Body of pancreas (tissue), 4 donors: Measurements from ENCODE around the gene UMPS. TPM values are rescaled to one million over a fixed set of nuclear protein-coding genes. Genes with fewer than 3 reads are reported as not detected.
"Not testable (repeated sequence)": the region's sequence is repeated elsewhere in the genome, so short reads cannot be mapped to it uniquely, and the experiment has no call there.

Experiments used
- ATAC-seq: fragments of 150-250 bp; one replicate; pipeline ENCODE4 v1.9.1; 2016
- DNase-seq, 4 donors: peaks; one replicate each; pipeline ENCODE4 v3.0.0-alpha.2; 2019
- H3K27ac ChIP-seq, 4 donors: fragments of 200-600 bp; sonication (generic); 1 replicate in 3 of 4; 2 replicates in 1 of 4; pipeline versions ENCODE4 v1.5.1 to v1.6.1; 2016 to 2019; ENCODE audit warnings: mild to moderate bottlenecking in 1 of 4, mixed read lengths in 1 of 4, moderate library complexity in 1 of 4
- H3K27me3 ChIP-seq, 2 donors: fragments of 200-600 bp; sonication (generic); one replicate each; pipeline ENCODE4 v1.6.0; 2016; ENCODE audit warnings: mild to moderate bottlenecking in 1 of 2
- H3K36me3 ChIP-seq, 2 donors: fragments of 200-600 bp; sonication (generic); replicated peaks in 1 of 2; 2 replicates each; pipeline ENCODE4 v1.5.1; 2016; ENCODE audit warnings: low read depth in 2 of 2; ENCODE audit not compliant: insufficient read depth in 1 of 2
- H3K4me1 ChIP-seq: fragments of 200-600 bp; sonication (generic); one replicate; pipeline ENCODE4 v1.6.0; 2016
- H3K4me3 ChIP-seq, 2 donors: fragments of 200-600 bp; sonication (generic); 1 replicate in 1 of 2; 2 replicates in 1 of 2; pipeline ENCODE4 v1.5.1; 2016 to 2019
- H3K9me3 ChIP-seq, 3 donors: fragments of 200-600 bp; sonication (generic); 1 replicate in 2 of 3; 2 replicates in 1 of 3; pipeline ENCODE4 v1.5.1; 2016
- CTCF ChIP-seq, 7 experiments: fragments of 450-650 bp in 4 of 7; fragments of 200-600 bp in 3 of 7; sonication (generic) in 3 of 7; IDR thresholded peaks; one replicate each; pipeline ENCODE4 v1.5.1; 2016 to 2019; ENCODE audit warnings: antibody characterized with exemption in 7 of 7
- POLR2A ChIP-seq, 3 donors: fragments of 450-650 bp; IDR thresholded peaks; one replicate each; pipeline ENCODE4 v1.6.1; 2016; ENCODE audit warnings: antibody characterized with exemption in 3 of 3, mild to moderate bottlenecking in 2 of 3
- WGBS, 2 donors: methylation state at CpG; one replicate each; pipeline ENCODE4 v1.1.5; 2017; 5-methylcytosine and 5-hydroxymethylcytosine counted together
- intact Hi-C: fragments of 100-400 bp; cut with DNase I; formaldehyde crosslinking; loops from one replicate; pipeline ENCODE4 v1.15.1; 2023
- total RNA-seq, 2 donors: library from RNA; depleted of rRNA; stranded (reverse); fragments of >200 nt; gene quantifications; one replicate each; pipeline ENCODE4 v1.1.0, GENCODE V29; 2016

Gene UMPS
- total RNA-seq, 2 donors from 2014 or later = 6.5 to 12.5 TPM

GRCh38 chr3:124787476-124788195 lies 57.4 kb downstream of the UMPS start:
- WGBS, 2 donors = 76 to 83% methylated on average over 2 to 3 of the region's 3 CpGs
- no peak overlapping the region for H3K27ac ChIP-seq
- ATAC-seq (no peak), DNase-seq (no peak)
- H3K4me3 ChIP-seq = no peak overlapping the region
- H3K9me3 ChIP-seq = no peaks in the 10 kb centered on the region
- H3K27me3 ChIP-seq = no peaks in the 10 kb centered on the region
- H3K36me3 ChIP-seq = no peaks in the 10 kb centered on the region
- intact Hi-C loops = no loop called here
- TF ChIP-seq CTCF (IDR thresholded peaks at IDR 0.05) = no peak
- TF ChIP-seq POLR2A (IDR thresholded peaks at IDR 0.05) = no peak
- peaks cover 4% of the 10 kb centered on the region for H3K4me1 ChIP-seq

DNA sequence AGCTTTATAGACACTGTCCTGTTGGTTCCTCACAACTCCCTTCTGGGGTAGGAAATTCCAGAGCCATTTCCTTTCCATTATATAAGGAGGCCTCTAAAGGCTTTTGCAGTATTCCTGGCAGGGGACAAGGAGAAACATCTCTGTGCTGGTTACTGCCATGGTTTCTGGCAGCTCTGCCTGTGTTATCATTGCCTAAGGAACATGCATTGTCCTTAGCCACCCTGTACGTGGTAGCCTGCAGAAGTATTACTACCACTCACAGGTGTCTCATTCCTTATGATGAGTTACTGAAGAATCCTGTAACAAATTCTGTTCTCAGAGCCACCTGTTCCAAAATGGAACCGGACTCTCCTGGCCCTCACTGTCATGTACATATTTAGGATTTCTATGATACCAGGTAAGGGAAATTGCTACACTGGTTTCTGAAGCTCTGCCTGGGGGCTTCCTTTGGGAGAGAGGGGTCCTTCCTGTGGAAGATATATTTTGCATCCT lies 58.0 kb downstream of the UMPS start:
- H3K27me3 ChIP-seq = no peaks in the 10 kb centered on the region
- no peaks in the 10 kb centered on the region for H3K9me3 ChIP-seq
- H3K4me3 ChIP-seq = no peak overlapping the region
- DNase-seq (no peak), ATAC-seq (no peak)
- intact Hi-C loops = no loop called here
- H3K27ac ChIP-seq = no peak overlapping the region
- peaks cover 4% of the 10 kb centered on the region for H3K4me1 ChIP-seq
- TF ChIP-seq POLR2A (IDR thresholded peaks at IDR 0.05) (no peak), CTCF (IDR thresholded peaks at IDR 0.05) (no peak)
- no peaks in the 10 kb centered on the region for H3K36me3 ChIP-seq
- 76 to 90% methylated on average over 2 of the region's 2 CpGs for WGBS, 2 donors

DNA sequence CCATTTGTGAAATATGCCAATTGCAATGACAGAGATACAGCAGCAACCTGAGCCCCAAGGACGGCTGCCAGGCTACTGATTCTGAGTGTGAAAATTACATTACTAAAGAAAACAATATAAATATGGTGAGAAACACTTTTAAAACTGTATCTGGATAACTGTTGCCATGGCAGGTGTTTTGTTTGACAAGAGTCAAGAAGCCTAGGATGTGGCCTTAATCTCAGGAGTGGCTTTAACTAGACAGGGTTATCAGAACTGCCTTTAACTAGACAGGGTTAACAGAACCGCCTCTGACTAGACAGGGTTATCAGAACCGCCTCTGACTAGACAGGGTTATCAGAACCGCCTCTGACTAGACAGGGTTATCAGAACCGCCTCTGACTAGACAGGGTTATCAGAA lies 58.9 kb downstream of the UMPS start:
- H3K27me3 ChIP-seq, H3K27ac ChIP-seq, ATAC-seq, intact Hi-C loops, DNase-seq, H3K4me3 ChIP-seq, H3K36me3 ChIP-seq, H3K9me3 ChIP-seq, H3K4me1 ChIP-seq: not testable (repeated sequence)
- WGBS, 2 donors = 47 to 50% methylated on average over 2 to 5 of the region's 5 CpGs

- H3K4me1 ChIP-seq = peaks cover 4% of the 10 kb centered on the region
- H3K27me3 ChIP-seq = no peaks in the 10 kb centered on the region
- 90 to 94% methylated on average over 4 of the region's 4 CpGs for WGBS, 2 donors
- intact Hi-C loops = no loop called here
- H3K36me3 ChIP-seq = no peaks in the 10 kb centered on the region
- no peak overlapping the region for H3K4me3 ChIP-seq
- DNase-seq (no peak), ATAC-seq (no peak)
- no peak overlapping the region for H3K27ac ChIP-seq
- TF ChIP-seq CTCF (IDR thresholded peaks at IDR 0.05) (no peak), POLR2A (IDR thresholded peaks at IDR 0.05) (no peak)
- H3K9me3 ChIP-seq = no peaks in the 10 kb centered on the region
These were observed 60.9 kb downstream of the UMPS start for GRCh38 chr3:124791142-124791541.

GRCh38 chr3:124791639-124792151 lies 61.4 kb downstream of the UMPS start:
- H3K36me3 ChIP-seq = no peaks in the 10 kb centered on the region
- H3K27ac ChIP-seq = no peak overlapping the region
- H3K4me1 ChIP-seq = no peaks in the 10 kb centered on the region
- no peaks in the 10 kb centered on the region for H3K27me3 ChIP-seq
- H3K9me3 ChIP-seq = no peaks in the 10 kb centered on the region
- ATAC-seq (peak; percentile 27), DNase-seq (peak in 1 of 4 donors; percentile 55)
- TF ChIP-seq CTCF (IDR thresholded peaks at IDR 0.05) = no peak
- intact Hi-C loops = no loop called here
- 76 to 80% methylated on average over 5 to 8 of the region's 8 CpGs for WGBS, 2 donors
- no peak overlapping the region for H3K4me3 ChIP-seq
